Smooth muscle cell (in vitro differentiated cells): ENCODE measurements around the gene GOLGB1. TPM values are rescaled to one million over a fixed set of nuclear protein-coding genes. Genes with fewer than 3 reads are reported as not detected.

Source experiments
- DNase-seq: peaks from one replicate; lab custom pipeline; 2025; ENCODE audit not compliant: unreplicated experiment; lab: John Stamatoyannopoulos, UW
- H2AFZ ChIP-seq: fragments of 200-600 bp; sonication (generic); 2 replicates; pipeline ENCODE4 v1.6.0; 2016; ENCODE audit warnings: antibody characterized with exemption, low read depth, mild to moderate bottlenecking
- H3F3A ChIP-seq: fragments of 200-600 bp; sonication (generic); 2 replicates; pipeline ENCODE4 v1.6.0; 2017; ENCODE audit warnings: antibody characterized with exemption, low read depth
- H3K27ac ChIP-seq: fragments of 200-600 bp; sonication (generic); 2 replicates; pipeline ENCODE4 v1.5.1; 2016; ENCODE audit warnings: low read depth, mild to moderate bottlenecking
- H3K27me3 ChIP-seq: fragments of 200-600 bp; sonication (generic); 2 replicates; pipeline ENCODE4 v1.6.1; 2016; ENCODE audit warnings: low read depth, mild to moderate bottlenecking
- H3K36me3 ChIP-seq: fragments of 200-600 bp; sonication (generic); 2 replicates; pipeline ENCODE4 v1.5.1; 2016; ENCODE audit warnings: low read depth
- H3K4me1 ChIP-seq: fragments of 200-600 bp; sonication (generic); 2 replicates; pipeline ENCODE4 v1.5.1; 2016; ENCODE audit warnings: low read depth
- H3K4me2 ChIP-seq: fragments of 200-600 bp; sonication (generic); 2 replicates; pipeline ENCODE4 v1.6.0; 2016; ENCODE audit warnings: mild to moderate bottlenecking
- H3K4me3 ChIP-seq: fragments of 200-600 bp; sonication (generic); 2 replicates; pipeline ENCODE4 v1.5.1; 2016; ENCODE audit warnings: mild to moderate bottlenecking
- H3K79me2 ChIP-seq: fragments of 200-600 bp; sonication (generic); 2 replicates; pipeline ENCODE4 v1.6.0; 2016; ENCODE audit warnings: low read depth, mild to moderate bottlenecking
- H3K9ac ChIP-seq: fragments of 200-600 bp; sonication (generic); 2 replicates; pipeline ENCODE4 v1.6.0; 2016; ENCODE audit warnings: low read depth
- H3K9me3 ChIP-seq: fragments of 200-600 bp; sonication (generic); replicated peaks from 2 replicates; pipeline ENCODE4 v1.5.1; 2016; ENCODE audit warnings: low read depth
- H4K20me1 ChIP-seq: fragments of 200-600 bp; sonication (generic); 2 replicates; pipeline ENCODE4 v1.6.0; 2016; ENCODE audit warnings: low read depth
- WGBS: methylation state at CpG from one replicate; pipeline ENCODE4 v1.1.7; 2016; ENCODE audit warnings: low lambda C conversion rate; 5-methylcytosine and 5-hydroxymethylcytosine counted together
- polyA plus RNA-seq: library from polyadenylated mRNA; unstranded; fragments of >200 nt; fragmentation: Nextera tagmentation; extraction: Ambion mirVana; gene quantifications from 2 replicates; pipeline ENCODE4 v1.2.1, GENCODE V29; 2016
- total RNA-seq: library from RNA; depleted of rRNA; stranded (reverse); fragments of >200 nt; gene quantifications from 2 replicates; pipeline ENCODE4 v1.2.3, GENCODE V29; 2014
- TF ChIP-seq, protein P1 (sequence below): fragments of 200-600 bp; sonication (generic); IDR thresholded peaks from 2 replicates; pipeline ENCODE4 v1.5.1; 2017; ENCODE audit warnings: borderline replicate concordance, mild to moderate bottlenecking, antibody characterized with exemption; ENCODE audit not compliant: insufficient read depth, poor library complexity, severe bottlenecking

GOLGB1 gene
- total and polyA plus RNA-seq, 2 experiments from 2014 or later: 41.9 to 68.5 TPM

DNA sequence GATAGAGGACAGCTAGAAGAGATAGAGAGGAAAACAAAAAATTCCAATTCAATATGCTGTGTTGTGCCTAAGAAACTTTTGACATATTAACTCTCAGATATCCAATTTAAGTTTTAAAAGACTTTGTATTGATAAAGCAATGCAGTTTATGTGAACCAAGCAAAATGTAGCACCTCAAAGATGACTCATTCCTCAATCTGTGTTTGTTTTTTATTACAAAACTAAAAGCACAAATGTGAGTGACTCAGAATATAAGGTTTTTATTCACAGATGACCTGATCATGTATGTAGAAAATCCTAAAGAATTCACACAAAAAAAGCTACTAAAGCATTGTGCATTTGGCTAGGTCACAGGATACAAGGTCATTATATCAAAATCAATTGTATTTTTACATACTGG is 99.9 kb downstream of the GOLGB1 start:
- no peaks in the 10 kb centered on the region for H3K36me3 ChIP-seq
- DNase-seq: no peak
- H3K27ac ChIP-seq: no peak overlapping the region
- H3K9ac ChIP-seq: no peak overlapping the region
- no peaks in the 10 kb centered on the region for H4K20me1 ChIP-seq
- H3K9me3 ChIP-seq: no peaks in the 10 kb centered on the region
- no peaks in the 10 kb centered on the region for H3F3A ChIP-seq
- H3K4me3 ChIP-seq: no peak overlapping the region
- H2AFZ ChIP-seq: no peak overlapping the region
- H3K27me3 ChIP-seq: no peaks in the 10 kb centered on the region
- TF ChIP-seq, protein P1, sequence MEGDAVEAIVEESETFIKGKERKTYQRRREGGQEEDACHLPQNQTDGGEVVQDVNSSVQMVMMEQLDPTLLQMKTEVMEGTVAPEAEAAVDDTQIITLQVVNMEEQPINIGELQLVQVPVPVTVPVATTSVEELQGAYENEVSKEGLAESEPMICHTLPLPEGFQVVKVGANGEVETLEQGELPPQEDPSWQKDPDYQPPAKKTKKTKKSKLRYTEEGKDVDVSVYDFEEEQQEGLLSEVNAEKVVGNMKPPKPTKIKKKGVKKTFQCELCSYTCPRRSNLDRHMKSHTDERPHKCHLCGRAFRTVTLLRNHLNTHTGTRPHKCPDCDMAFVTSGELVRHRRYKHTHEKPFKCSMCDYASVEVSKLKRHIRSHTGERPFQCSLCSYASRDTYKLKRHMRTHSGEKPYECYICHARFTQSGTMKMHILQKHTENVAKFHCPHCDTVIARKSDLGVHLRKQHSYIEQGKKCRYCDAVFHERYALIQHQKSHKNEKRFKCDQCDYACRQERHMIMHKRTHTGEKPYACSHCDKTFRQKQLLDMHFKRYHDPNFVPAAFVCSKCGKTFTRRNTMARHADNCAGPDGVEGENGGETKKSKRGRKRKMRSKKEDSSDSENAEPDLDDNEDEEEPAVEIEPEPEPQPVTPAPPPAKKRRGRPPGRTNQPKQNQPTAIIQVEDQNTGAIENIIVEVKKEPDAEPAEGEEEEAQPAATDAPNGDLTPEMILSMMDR: no peak
- H3K4me1 ChIP-seq: no peaks in the 10 kb centered on the region
- H3K4me2 ChIP-seq: no peak overlapping the region
- H3K79me2 ChIP-seq: no peaks in the 10 kb centered on the region

DNA sequence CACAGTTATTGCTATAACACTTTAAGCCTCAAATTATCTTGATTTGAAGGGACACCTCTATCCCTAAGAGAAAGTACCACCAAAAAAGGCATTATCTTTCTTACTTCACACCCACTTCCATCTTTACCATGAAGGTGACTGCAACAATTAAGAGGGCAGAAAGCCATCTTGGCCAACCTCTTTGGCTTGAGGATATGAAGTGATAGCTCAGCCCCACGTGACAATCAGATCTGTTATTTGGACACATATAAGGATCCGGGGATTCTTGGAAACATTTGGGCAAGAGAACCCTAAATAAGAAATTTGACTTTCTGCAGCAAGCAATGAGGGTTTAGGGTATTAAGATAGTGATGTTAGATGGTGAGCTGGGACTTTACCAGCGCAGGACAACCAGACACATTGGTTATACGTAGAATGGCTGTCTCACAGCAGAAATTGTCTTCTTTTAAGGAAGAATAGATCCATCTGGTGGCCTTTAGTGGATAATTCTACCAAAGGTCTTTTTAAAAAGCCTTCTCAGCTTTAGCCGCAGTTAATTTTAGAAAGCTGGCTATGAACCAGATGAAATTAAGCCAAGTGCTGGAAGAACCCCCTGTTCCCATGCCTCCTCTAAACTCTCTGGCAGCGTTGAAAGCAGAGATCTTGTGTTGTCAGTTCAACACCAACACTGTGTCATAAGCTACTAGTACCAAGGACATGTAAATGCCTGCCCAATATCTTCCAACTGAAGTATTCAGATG is 101.2 kb downstream of the GOLGB1 start:
- no peaks in the 10 kb centered on the region for H3K79me2 ChIP-seq
- no peaks in the 10 kb centered on the region for H3F3A ChIP-seq
- H3K4me1 ChIP-seq: no peaks in the 10 kb centered on the region
- no peak overlapping the region for H3K9ac ChIP-seq
- H3K4me2 ChIP-seq: no peak overlapping the region
- H3K36me3 ChIP-seq: no peaks in the 10 kb centered on the region
- H4K20me1 ChIP-seq: no peaks in the 10 kb centered on the region
- H3K27ac ChIP-seq: no peak overlapping the region
- H3K27me3 ChIP-seq: no peaks in the 10 kb centered on the region
- DNase-seq: no peak
- H3K9me3 ChIP-seq: no peaks in the 10 kb centered on the region
- 89% methylated on average over 6 of the region's 6 CpGs for WGBS
- H2AFZ ChIP-seq: no peak overlapping the region
- no peak overlapping the region for H3K4me3 ChIP-seq
- TF ChIP-seq, protein P1: no peak

DNA sequence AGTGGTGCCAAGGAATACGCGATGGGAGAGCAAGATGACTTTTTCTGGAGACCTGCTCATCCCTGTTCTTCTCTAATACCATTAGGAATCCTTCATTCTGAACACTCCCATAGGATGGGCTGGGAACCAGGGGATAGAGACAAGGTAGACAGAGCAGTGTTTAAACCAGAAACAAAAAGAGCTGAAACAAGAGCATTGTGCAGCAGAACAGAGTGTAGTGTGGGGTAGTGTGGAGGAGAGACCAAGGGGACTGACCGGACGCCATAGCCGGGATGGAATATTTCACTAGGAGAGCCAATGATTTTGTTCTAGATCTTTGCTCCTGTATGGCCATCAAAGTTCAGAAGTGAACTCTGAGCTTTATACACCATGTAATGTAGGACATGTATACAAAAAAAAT is 104.5 kb downstream of the GOLGB1 start:
- 98% methylated on average over 5 of the region's 5 CpGs for WGBS
- no peaks in the 10 kb centered on the region for H3K79me2 ChIP-seq
- no peak overlapping the region for H3K9ac ChIP-seq
- H2AFZ ChIP-seq: no peak overlapping the region
- no peaks in the 10 kb centered on the region for H4K20me1 ChIP-seq
- TF ChIP-seq, protein P1: no peak
- no peaks in the 10 kb centered on the region for H3K36me3 ChIP-seq
- no peak for DNase-seq
- H3F3A ChIP-seq: no peaks in the 10 kb centered on the region
- no peaks in the 10 kb centered on the region for H3K27me3 ChIP-seq
- H3K4me2 ChIP-seq: no peak overlapping the region
- H3K4me1 ChIP-seq: no peaks in the 10 kb centered on the region
- no peaks in the 10 kb centered on the region for H3K9me3 ChIP-seq
- no peak overlapping the region for H3K27ac ChIP-seq
- no peak overlapping the region for H3K4me3 ChIP-seq

DNA sequence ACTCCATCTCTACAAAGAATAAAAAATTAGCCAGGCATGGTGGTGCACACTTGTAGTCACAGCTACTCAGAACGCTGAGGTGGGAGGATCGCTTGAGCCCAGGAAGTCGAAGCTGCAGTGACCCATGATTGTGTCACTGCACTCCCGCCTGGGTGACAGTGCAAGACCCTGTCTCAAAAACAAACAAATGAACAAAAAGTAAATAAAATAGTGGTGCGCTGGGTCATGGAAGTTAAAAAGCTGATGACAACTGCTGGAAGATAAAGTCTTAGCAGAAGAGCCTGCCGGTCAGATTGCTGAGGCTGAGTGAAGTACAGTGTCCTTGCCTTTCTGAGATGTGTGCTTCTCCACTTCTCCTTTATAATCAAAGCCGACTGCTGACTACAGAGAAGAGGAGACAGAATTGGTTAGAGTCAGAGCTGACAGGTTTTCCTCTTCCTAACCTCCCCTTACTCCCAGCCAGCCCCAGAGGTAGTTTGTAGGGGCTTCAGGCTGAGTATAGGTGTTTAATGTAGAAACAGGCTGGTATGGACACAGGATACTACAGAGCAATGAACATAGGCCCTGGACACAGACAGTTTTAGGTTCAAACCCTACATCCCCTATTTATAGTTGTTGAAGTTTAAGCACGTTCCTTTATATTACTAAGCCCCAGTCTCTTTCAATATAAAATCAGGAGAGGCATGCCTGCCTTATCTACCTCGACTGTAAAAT is 106.8 kb downstream of the GOLGB1 start:
- H3K79me2 ChIP-seq: no peaks in the 10 kb centered on the region
- H4K20me1 ChIP-seq: no peaks in the 10 kb centered on the region
- H3K4me1 ChIP-seq: no peaks in the 10 kb centered on the region
- H2AFZ ChIP-seq: no peak overlapping the region
- TF ChIP-seq, protein P1: no peak
- 85% methylated on average over 9 of the region's 9 CpGs for WGBS
- no peak overlapping the region for H3K4me3 ChIP-seq
- no peaks in the 10 kb centered on the region for H3K27me3 ChIP-seq
- no peaks in the 10 kb centered on the region for H3K36me3 ChIP-seq
- H3K27ac ChIP-seq: no peak overlapping the region
- H3K4me2 ChIP-seq: no peak overlapping the region
- H3F3A ChIP-seq: no peaks in the 10 kb centered on the region
- DNase-seq: no peak
- H3K9ac ChIP-seq: no peak overlapping the region
- no peaks in the 10 kb centered on the region for H3K9me3 ChIP-seq
